GM23248 (cell line): Measurements from ENCODE around the gene MRPS34. TPM values are rescaled to one million over a fixed set of nuclear protein-coding genes. Genes with fewer than 3 reads are reported as not detected.

Experiments
- DNase-seq: peaks from one replicate; pipeline ENCODE4 v3.0.0-alpha.2; 2015
- H2AFZ ChIP-seq: fragments of 200-600 bp; sonication (generic); 2 replicates; pipeline ENCODE4 v1.6.1; 2016; ENCODE audit warnings: antibody characterized with exemption
- H3F3A ChIP-seq: fragments of 200-600 bp; sonication (generic); 2 replicates; pipeline ENCODE4 v1.6.1; 2016; ENCODE audit warnings: mild to moderate bottlenecking, antibody characterized with exemption, mixed run types; ENCODE audit not compliant: insufficient read depth
- H3K27ac ChIP-seq: fragments of 200-600 bp; sonication (generic); 2 replicates; pipeline ENCODE4 v1.5.1; 2016; ENCODE audit warnings: mild to moderate bottlenecking
- H3K27me3 ChIP-seq: fragments of 200-600 bp; sonication (generic); replicated peaks from 2 replicates; pipeline ENCODE4 v1.6.1; 2016; ENCODE audit warnings: mild to moderate bottlenecking; ENCODE audit not compliant: insufficient read depth
- H3K36me3 ChIP-seq: fragments of 200-600 bp; sonication (generic); 2 replicates; pipeline ENCODE4 v1.6.1; 2016; ENCODE audit warnings: low read depth, mild to moderate bottlenecking
- H3K4me1 ChIP-seq: fragments of 200-600 bp; sonication (generic); 2 replicates; pipeline ENCODE4 v1.6.1; 2016; ENCODE audit warnings: mild to moderate bottlenecking; ENCODE audit not compliant: insufficient read depth
- H3K4me2 ChIP-seq: fragments of 200-600 bp; sonication (generic); one replicate; pipeline ENCODE4 v1.6.1; 2016; ENCODE audit warnings: mild to moderate bottlenecking; ENCODE audit not compliant: unreplicated experiment
- H3K4me3 ChIP-seq: fragments of 200-600 bp; sonication (generic); 2 replicates; pipeline ENCODE4 v1.5.1; 2016; ENCODE audit warnings: mild to moderate bottlenecking
- H3K79me2 ChIP-seq: fragments of 200-600 bp; sonication (generic); 2 replicates; pipeline ENCODE4 v1.6.1; 2016; ENCODE audit warnings: mild to moderate bottlenecking; ENCODE audit not compliant: insufficient read depth
- H3K9ac ChIP-seq: fragments of 200-600 bp; sonication (generic); 2 replicates; pipeline ENCODE4 v1.6.1; 2016; ENCODE audit warnings: mild to moderate bottlenecking
- H3K9me2 ChIP-seq: fragments of 200-600 bp; sonication (generic); 2 replicates; pipeline ENCODE4 v1.6.1; 2016; ENCODE audit warnings: mixed run types, mild to moderate bottlenecking, moderate library complexity; ENCODE audit not compliant: insufficient read depth
- H3K9me3 ChIP-seq: fragments of 200-600 bp; sonication (generic); one replicate; pipeline ENCODE4 v1.6.1; 2017; ENCODE audit warnings: low read depth
- H4K20me1 ChIP-seq: fragments of 200-600 bp; sonication (generic); 2 replicates; pipeline ENCODE4 v1.6.0; 2016; ENCODE audit not compliant: insufficient read depth
- EZH2 ChIP-seq: fragments of 200-600 bp; sonication (generic); IDR thresholded peaks from 2 replicates; pipeline ENCODE4 v1.6.1; 2018; ENCODE audit warnings: antibody characterized with exemption, mild to moderate bottlenecking; ENCODE audit not compliant: insufficient read depth, poor library complexity, severe bottlenecking
- EZH2phosphoT487 ChIP-seq: fragments of 200-600 bp; sonication (generic); IDR thresholded peaks from 2 replicates; pipeline ENCODE4 v1.6.1; 2018; ENCODE audit warnings: antibody characterized with exemption, moderate library complexity, mild to moderate bottlenecking, low read depth; ENCODE audit not compliant: insufficient read depth
- WGBS, 2 experiments: methylation state at CpG; one replicate each; pipeline ENCODE4 v1.1.6; 2015 to 2017; ENCODE audit warnings: low lambda C conversion rate in 2 of 2, low coverage in 1 of 2; ENCODE audit errors: missing lambda C conversion rate in 2 of 2; 5-methylcytosine and 5-hydroxymethylcytosine counted together
- in situ Hi-C: fragments of 300-500 bp; cut with MboI; formaldehyde crosslinking; loops from 2 replicates; pipeline ENCODE4 v1.15.0; 2020
- polyA plus RNA-seq: library from polyadenylated mRNA; unstranded; fragments of >200 nt; fragmentation: Nextera tagmentation; extraction: Ambion mirVana; gene quantifications from 2 replicates; pipeline ENCODE4 v1.2.1, GENCODE V29; 2016
- total RNA-seq: library from RNA; depleted of rRNA; stranded (reverse); fragments of >200 nt; shearing (Covaris generic); gene quantifications from 2 replicates; pipeline ENCODE4 v1.2.3, GENCODE V29; 2014

Gene MRPS34
- total and polyA plus RNA-seq, 2 experiments from 2014 or later, result 96.5 to 119 TPM

- no peaks in the 10 kb centered on the region for H3F3A ChIP-seq
- peak; percentile 74 for DNase-seq
- in situ Hi-C loops, result no loop called here
- H3K4me1 ChIP-seq, result peaks cover 11% of the 10 kb centered on the region
- H3K27me3 ChIP-seq, result no peaks in the 10 kb centered on the region
- H3K27ac ChIP-seq, result peak overlapping the region; percentile 24; the same call in 1 of the 2 replicates
- TF ChIP-seq EZH2phosphoT487 (no peak), EZH2 (no peak)
- H3K9me2 ChIP-seq, result no peaks in the 10 kb centered on the region
- no peaks in the 10 kb centered on the region for H4K20me1 ChIP-seq
- H3K36me3 ChIP-seq, result no peaks in the 10 kb centered on the region; the same call in 1 of the 2 replicates
- WGBS, 2 experiments, result 73% methylated on average over 24 to 25 of the region's 25 CpGs
- no peaks in the 10 kb centered on the region for H3K9me3 ChIP-seq
- H2AFZ ChIP-seq, result no peak overlapping the region
- peaks cover 1% of the 10 kb centered on the region; the same call in 1 of the 2 replicates for H3K79me2 ChIP-seq
- H3K4me2 ChIP-seq, result no peak overlapping the region
- no peak overlapping the region for H3K9ac ChIP-seq
- no peak overlapping the region for H3K4me3 ChIP-seq
Observed at GRCh38 chr16:1745181-1745899, 27.6 kb downstream of the MRPS34 start.

GRCh38 chr16:1744338-1744840, 28.5 kb downstream of the MRPS34 start:
- Histone ChIP-seq H3K4me1 (peaks cover 11% of the 10 kb centered on the region), H3K9me2 (no peaks in the 10 kb centered on the region), H3K9me3 (no peaks in the 10 kb centered on the region), H3F3A (no peaks in the 10 kb centered on the region), H4K20me1 (no peaks in the 10 kb centered on the region), H3K4me3 (no peak overlapping the region), H3K79me2 (peaks cover 4% of the 10 kb centered on the region; the same call in 1 of the 2 replicates), H3K27me3 (no peaks in the 10 kb centered on the region), H3K9ac (no peak overlapping the region), H3K27ac (no peak overlapping the region), H2AFZ (no peak overlapping the region), H3K36me3 (no peaks in the 10 kb centered on the region; the same call in 1 of the 2 replicates), H3K4me2 (no peak overlapping the region)
- TF ChIP-seq EZH2 (no peak), EZH2phosphoT487 (no peak)
- WGBS, 2 experiments, result 95 to 96% methylated on average over 21 to 22 of the region's 24 CpGs
- DNase-seq, result no peak
- in situ Hi-C loops, result no loop called here

DNA sequence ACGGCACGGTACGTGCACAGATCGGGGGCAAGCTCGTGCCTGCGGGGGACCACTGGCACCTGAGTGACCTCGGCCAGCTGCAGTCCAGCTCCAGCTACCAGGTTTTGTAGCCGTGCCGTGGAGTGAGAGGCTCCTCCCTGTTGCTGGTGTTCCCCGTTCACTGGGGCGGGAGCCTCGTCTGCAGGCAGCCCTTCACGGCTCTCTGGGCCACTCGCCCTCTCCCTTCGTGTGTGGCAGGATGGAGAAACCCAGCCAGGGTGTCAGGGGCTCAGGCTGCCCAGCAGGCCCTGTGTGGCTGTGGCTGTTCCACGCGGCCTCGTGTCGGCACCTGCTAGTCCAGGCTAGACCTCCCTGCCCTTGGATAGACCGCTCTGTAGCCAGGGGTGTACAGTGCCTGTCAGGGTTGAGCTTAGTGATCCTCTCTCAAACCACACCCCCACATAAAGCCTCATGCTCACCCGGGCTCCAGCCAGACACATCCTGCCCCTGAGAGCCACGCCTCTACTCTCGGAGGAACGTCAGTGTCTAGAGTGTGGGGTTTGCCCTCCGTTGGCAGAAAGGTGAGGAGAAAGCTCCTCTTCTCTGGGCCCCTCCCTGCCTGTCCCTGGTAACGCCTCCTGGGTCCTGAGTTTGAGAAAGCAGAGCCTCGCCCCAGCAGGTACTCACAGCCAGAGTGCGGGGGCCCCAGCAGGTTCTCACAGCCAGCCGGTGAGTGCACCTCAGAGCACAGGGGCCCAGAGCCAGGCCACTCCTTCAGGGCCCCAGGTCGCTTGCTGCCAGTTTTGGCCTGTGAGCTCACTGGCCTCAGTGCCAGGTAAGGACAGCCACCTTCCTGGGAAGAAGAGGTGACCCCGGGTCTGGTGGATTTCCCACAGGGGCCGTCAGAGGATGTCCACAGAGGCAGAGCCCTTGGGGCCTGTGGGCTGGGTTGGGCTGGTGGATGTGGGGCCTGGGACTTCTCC, 29.3 kb downstream of the MRPS34 start:
- Histone ChIP-seq H3K4me2 (no peak overlapping the region), H3K4me1 (peaks cover 11% of the 10 kb centered on the region), H3K9me2 (no peaks in the 10 kb centered on the region), H3K27me3 (no peaks in the 10 kb centered on the region), H3K9ac (no peak overlapping the region), H3K4me3 (no peak overlapping the region), H3K9me3 (no peaks in the 10 kb centered on the region), H3K27ac (no peak overlapping the region), H3K36me3 (no peaks in the 10 kb centered on the region; the same call in 1 of the 2 replicates), H2AFZ (no peak overlapping the region), H3K79me2 (peaks cover 4% of the 10 kb centered on the region; the same call in 1 of the 2 replicates), H4K20me1 (no peaks in the 10 kb centered on the region), H3F3A (no peaks in the 10 kb centered on the region)
- no peak for TF ChIP-seq EZH2
- no peak for TF ChIP-seq EZH2phosphoT487
- in situ Hi-C loops, result no loop called here
- 96 to 98% methylated on average over 31 to 32 of the region's 32 CpGs for WGBS, 2 experiments
- no peak for DNase-seq

- 90% methylated on average over 19 of the region's 19 CpGs for WGBS, 2 experiments
- in situ Hi-C loops, result no loop called here
Observed at GRCh38 chr16:1741553-1742165, 31.3 kb downstream of the MRPS34 start.

More at GRCh38 chr16:1741553-1742165, 31.3 kb downstream of the MRPS34 start:
- no peak overlapping the region for H3K4me2 ChIP-seq
- H3K79me2 ChIP-seq, result peaks cover 4% of the 10 kb centered on the region; the same call in 1 of the 2 replicates
- H3K9me2 ChIP-seq, result no peaks in the 10 kb centered on the region
- no peaks in the 10 kb centered on the region for H3F3A ChIP-seq
- H3K4me3 ChIP-seq, result no peak overlapping the region
- no peak for DNase-seq
- no peaks in the 10 kb centered on the region for H3K9me3 ChIP-seq
- H3K36me3 ChIP-seq, result no peaks in the 10 kb centered on the region; the same call in 1 of the 2 replicates
- no peak overlapping the region for H2AFZ ChIP-seq
- no peaks in the 10 kb centered on the region for H3K27me3 ChIP-seq
- TF ChIP-seq EZH2phosphoT487 (no peak), EZH2 (no peak)
- H3K9ac ChIP-seq, result no peak overlapping the region
- H3K4me1 ChIP-seq, result peaks cover 11% of the 10 kb centered on the region
- no peak overlapping the region for H3K27ac ChIP-seq
- H4K20me1 ChIP-seq, result no peaks in the 10 kb centered on the region
